Fibroblast of lung (primary cell): ENCODE results near the gene TTC23. TPM values are rescaled to one million over a fixed set of nuclear protein-coding genes. Genes with fewer than 3 reads are reported as not detected.

ENCODE experiments used
- DNase-seq, 2 donors: peaks; one replicate each; pipeline versions ENCODE4 v3.0.0 to v3.0.0-alpha.2; 2010; ENCODE audit warnings: low read depth in 2 of 2
- H2AFZ ChIP-seq: 2 replicates; pipeline ENCODE4 v1.5.1; 2012; ENCODE audit warnings: low read length, control low read depth, inconsistent platforms
- H3K27ac ChIP-seq: 2 replicates; pipeline ENCODE4 v1.5.1; 2011; ENCODE audit warnings: low read length, control low read depth; ENCODE audit not compliant: insufficient read depth
- H3K27me3 ChIP-seq: 2 replicates; pipeline ENCODE4 v1.5.1; 2011; ENCODE audit warnings: mild to moderate bottlenecking, low read length; ENCODE audit not compliant: control insufficient read depth, insufficient read depth
- H3K36me3 ChIP-seq: 2 replicates; pipeline ENCODE4 v1.5.1; 2011; ENCODE audit warnings: low read length; ENCODE audit not compliant: control insufficient read depth, insufficient read depth
- H3K4me1 ChIP-seq: 2 replicates; pipeline ENCODE4 v1.5.1; 2011; ENCODE audit warnings: low read length; ENCODE audit not compliant: control insufficient read depth, insufficient read depth; ENCODE audit errors: extremely low read depth
- H3K4me2 ChIP-seq: 2 replicates; pipeline ENCODE4 v1.5.1; 2011; ENCODE audit warnings: low read length, control low read depth; ENCODE audit not compliant: insufficient read depth; ENCODE audit errors: extremely low read depth
- H3K4me3 ChIP-seq, 4 experiments: fragments of 200-600 bp in 1 of 4; sonication (generic) in 1 of 4; replicated peaks in 1 of 4; 2 replicates each; pipeline ENCODE4 v1.5.1; 2011 to 2016; ENCODE audit warnings: low read length in 4 of 4, low read depth in 3 of 4, mild to moderate bottlenecking in 3 of 4, control low read depth in 2 of 4, inconsistent platforms in 1 of 4, mixed read lengths in 1 of 4; ENCODE audit not compliant: insufficient read depth in 1 of 4; ENCODE audit errors: control extremely low read depth in 1 of 4
- H3K79me2 ChIP-seq: 2 replicates; pipeline ENCODE4 v1.5.1; 2012; ENCODE audit warnings: mild to moderate bottlenecking, low read length, inconsistent platforms; ENCODE audit not compliant: control insufficient read depth, insufficient read depth
- H3K9ac ChIP-seq: 2 replicates; pipeline ENCODE4 v1.5.1; 2011; ENCODE audit warnings: mild to moderate bottlenecking, low read length, control low read depth; ENCODE audit not compliant: insufficient read depth
- H3K9me3 ChIP-seq: 2 replicates; pipeline ENCODE4 v1.5.1; 2012; ENCODE audit warnings: low read depth, low read length; ENCODE audit not compliant: control insufficient read depth, insufficient read depth
- H4K20me1 ChIP-seq: 2 replicates; pipeline ENCODE4 v1.5.1; 2011; ENCODE audit warnings: low read length; ENCODE audit not compliant: control insufficient read depth, insufficient read depth; ENCODE audit errors: extremely low read depth
- CTCF ChIP-seq, 2 donors: IDR thresholded peaks in 1 of 2; conservative IDR thresholded peaks in 1 of 2; 1 replicate in 1 of 2; 2 replicates in 1 of 2; pipeline ENCODE4 v1.5.1; 2011 to 2012; ENCODE audit warnings: low read length in 2 of 2, control low read depth in 1 of 2, inconsistent platforms in 1 of 2, low read depth in 1 of 2, mild to moderate bottlenecking in 1 of 2
- EZH2 ChIP-seq: IDR thresholded peaks from 2 replicates; pipeline ENCODE4 v1.5.1; 2012; ENCODE audit warnings: low read length, control low read depth, mild to moderate bottlenecking; ENCODE audit errors: missing control alignments
- polyA plus RNA-seq, 2 donors: library from polyadenylated mRNA; depleted of rRNA in 1 of 2; stranded (reverse) in 1 of 2; unstranded in 1 of 2; fragments of >200 nt; gene quantifications; 2 replicates each; pipeline ENCODE4 v1.2.1, GENCODE V29; 2011 to 2012; ENCODE audit warnings: missing spikeins in 1 of 2
- total RNA-seq: library from RNA; depleted of rRNA; stranded (reverse); fragments of >200 nt; gene quantifications from 2 replicates; pipeline ENCODE4 v1.2.1, GENCODE V29; 2014

TTC23 gene
- total and polyA plus RNA-seq, 2 donors (not counting 1 experiment from before 2014, with no cell fraction given): 3.5 to 30.4 TPM

- Histone ChIP-seq H3K4me2 (no peak overlapping the region), H3K27me3 (no peaks in the 10 kb centered on the region), H2AFZ (no peak overlapping the region), H3K79me2 (no peaks in the 10 kb centered on the region), H3K27ac (no peak overlapping the region), H3K9me3 (no peaks in the 10 kb centered on the region), H3K4me3 (no peak overlapping the region), H3K36me3 (peaks cover 3% of the 10 kb centered on the region), H4K20me1 (no peaks in the 10 kb centered on the region), H3K9ac (no peak overlapping the region), H3K4me1 (no peaks in the 10 kb centered on the region)
- no peak for DNase-seq
- no peak for TF ChIP-seq CTCF (conservative IDR thresholded peaks at IDR 0.05 in 1 of 2, IDR thresholded peaks at IDR 0.05 in 1 of 2; ENCODE audit: low read depth in 1 of 2, low read length in 2 of 2)
- TF ChIP-seq EZH2: no peak
Observed at GRCh38 chr15:99146661-99147060, 102.7 kb downstream of the TTC23 start.

- no peak for TF ChIP-seq CTCF (conservative IDR thresholded peaks at IDR 0.05 in 1 of 2, IDR thresholded peaks at IDR 0.05 in 1 of 2; ENCODE audit: low read depth in 1 of 2, low read length in 2 of 2)
- no peak for TF ChIP-seq EZH2
- no peaks in the 10 kb centered on the region for H3K79me2 ChIP-seq
Observed at GRCh38 chr15:99145778-99146177, 103.6 kb downstream of the TTC23 start.

GRCh38 chr15:99145005-99145404 is 104.4 kb downstream of the TTC23 start:
- TF ChIP-seq CTCF (conservative IDR thresholded peaks at IDR 0.05 in 1 of 2, IDR thresholded peaks at IDR 0.05 in 1 of 2; ENCODE audit: low read depth in 1 of 2, low read length in 2 of 2) (no peak), EZH2 (no peak)
- Histone ChIP-seq H3K4me2 (no peak overlapping the region), H3K4me3 (no peak overlapping the region), H4K20me1 (no peaks in the 10 kb centered on the region), H3K36me3 (peaks cover 2% of the 10 kb centered on the region), H3K27ac (no peak overlapping the region), H3K27me3 (no peaks in the 10 kb centered on the region), H3K79me2 (no peaks in the 10 kb centered on the region), H2AFZ (no peak overlapping the region), H3K4me1 (no peaks in the 10 kb centered on the region), H3K9ac (no peak overlapping the region), H3K9me3 (no peaks in the 10 kb centered on the region)
- no peak for DNase-seq

More at GRCh38 chr15:99145778-99146177, 103.6 kb downstream of the TTC23 start:
- no peak overlapping the region for H3K4me2 ChIP-seq
- H3K27ac ChIP-seq: no peak overlapping the region
- H2AFZ ChIP-seq: no peak overlapping the region
- H3K9me3 ChIP-seq: no peaks in the 10 kb centered on the region
- H3K9ac ChIP-seq: no peak overlapping the region
- no peak for DNase-seq
- H3K4me1 ChIP-seq: no peaks in the 10 kb centered on the region
- H3K27me3 ChIP-seq: no peaks in the 10 kb centered on the region
- H4K20me1 ChIP-seq: no peaks in the 10 kb centered on the region
- H3K36me3 ChIP-seq: peaks cover 3% of the 10 kb centered on the region
- no peak overlapping the region for H3K4me3 ChIP-seq
